ENCODE results near the gene TMEM31.
A peak's percentile ranks its signal among the peaks of the same experiment; 100 is the strongest.

The TMEM31 gene, protein sequence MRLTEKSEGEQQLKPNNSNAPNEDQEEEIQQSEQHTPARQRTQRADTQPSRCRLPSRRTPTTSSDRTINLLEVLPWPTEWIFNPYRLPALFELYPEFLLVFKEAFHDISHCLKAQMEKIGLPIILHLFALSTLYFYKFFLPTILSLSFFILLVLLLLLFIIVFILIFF

GRCh38 chrX:103710609-103711008, at the start of gene TMEM31:
TSS of gene TMEM31 (plus strand) at chrX:103710909. CDS start at chrX:103712259, 1,350 bp downstream.
- no peak for DNase-seq

DNA sequence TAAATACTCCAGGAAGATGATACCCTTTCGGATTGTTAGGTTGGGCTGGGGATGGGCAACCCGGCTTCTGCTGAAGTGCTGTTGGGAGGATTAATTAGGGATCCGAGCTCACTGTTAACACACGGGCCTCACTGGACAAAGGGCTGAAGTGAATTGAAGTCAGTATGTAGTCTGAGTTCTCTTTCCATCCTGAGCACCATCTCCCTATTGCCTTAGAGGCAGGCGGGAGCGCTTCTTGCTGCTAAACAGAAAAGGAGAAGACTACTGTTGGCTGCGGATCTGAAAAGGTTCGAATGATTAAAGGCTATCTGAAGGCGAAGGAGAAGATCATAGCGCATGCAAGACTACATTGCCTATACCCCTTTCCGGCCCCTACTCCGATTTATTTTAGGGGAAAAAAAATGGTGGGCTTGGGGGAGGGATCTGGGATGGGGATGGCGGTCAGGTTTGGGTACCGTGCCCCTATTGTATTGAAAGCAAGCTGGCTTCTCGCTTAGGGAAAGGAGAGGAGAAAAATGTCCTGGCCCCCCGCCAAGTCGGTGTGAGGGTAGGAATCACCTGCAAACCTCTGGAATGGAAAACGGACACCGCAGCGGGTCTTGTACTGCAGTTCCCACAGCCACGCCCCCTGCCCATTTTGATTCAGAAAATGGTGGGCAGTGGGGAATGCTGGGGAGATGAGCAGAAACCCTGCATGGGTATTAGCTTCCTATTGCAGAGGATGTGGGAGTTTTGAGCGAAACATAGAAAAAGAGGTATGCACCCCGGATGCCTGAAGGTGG, 46.5 kb upstream of the TMEM31 start:
- no peak for DNase-seq

DNA sequence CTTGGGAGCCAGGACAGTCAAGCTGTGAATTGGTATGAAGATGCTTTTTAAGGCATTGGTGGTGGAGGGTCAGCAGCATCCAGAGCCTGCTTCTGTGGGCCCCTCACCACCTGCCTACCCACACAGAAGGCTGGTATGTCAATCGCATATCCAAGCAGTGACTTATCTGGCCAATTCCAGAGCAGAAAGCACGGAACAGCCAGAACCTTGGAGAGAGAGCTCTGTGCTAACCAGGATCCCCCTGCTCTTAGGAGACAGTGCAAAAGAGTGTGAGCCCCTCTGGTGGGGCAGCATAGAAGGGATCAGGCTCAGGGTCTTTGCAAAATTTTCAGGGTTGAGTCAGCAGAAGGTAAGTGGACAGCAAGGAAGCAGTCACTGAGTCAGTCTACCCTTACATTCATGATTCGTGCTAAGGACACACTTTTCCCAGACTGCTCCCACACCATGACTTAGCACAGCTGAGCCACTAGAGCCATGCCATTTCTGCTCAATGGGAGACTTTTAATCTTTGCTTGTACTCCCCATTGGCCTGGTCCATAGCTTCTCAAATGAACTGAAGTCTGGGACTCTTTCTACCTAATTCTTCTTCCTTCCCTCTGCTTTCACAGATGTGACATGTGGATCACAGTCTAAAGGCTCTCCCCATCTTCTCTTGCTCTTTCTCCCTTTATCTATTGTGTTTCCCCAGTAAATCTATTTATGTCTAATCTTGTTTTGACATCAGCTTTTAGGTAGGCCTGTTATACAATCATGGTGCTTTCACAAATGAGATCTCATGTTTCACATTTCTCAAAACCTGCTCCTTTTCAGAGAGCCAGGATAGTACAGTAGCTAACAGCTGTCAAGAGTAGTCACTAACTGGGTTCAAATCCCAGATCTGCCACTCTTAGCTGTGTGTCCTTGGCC, 44.3 kb upstream of the TMEM31 start:
- no peak for DNase-seq

- DNase-seq, result no peak
These were observed 41.0 kb upstream of the TMEM31 start for GRCh38 chrX:103669745-103670144.

- DNase-seq, result no peak
These were observed 35.9 kb upstream of the TMEM31 start for GRCh38 chrX:103674531-103675454.

GRCh38 chrX:103678199-103678993, 32.3 kb upstream of the TMEM31 start:
- no peak for DNase-seq

DNA sequence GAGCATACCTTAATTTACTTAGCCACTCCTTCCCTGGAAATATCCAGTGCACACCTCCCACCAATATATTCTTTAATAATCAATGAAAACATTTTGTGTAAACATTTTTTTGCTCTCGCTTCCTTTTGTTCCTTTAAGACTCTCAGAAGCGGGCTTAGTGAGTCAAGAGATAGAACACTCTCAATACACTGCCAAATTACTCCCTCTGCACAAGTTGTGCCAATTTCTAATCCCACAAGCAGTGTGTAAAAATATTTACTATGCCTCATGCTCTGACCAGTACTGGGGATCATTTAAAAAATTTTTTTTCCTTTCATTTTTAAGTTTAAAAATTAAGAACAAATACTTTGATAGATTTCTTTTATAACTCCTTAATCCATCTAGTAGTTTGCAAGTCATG, 29.3 kb upstream of the TMEM31 start:
- DNase-seq, result no peak

- no peak for DNase-seq
These were observed 25.3 kb upstream of the TMEM31 start for GRCh38 chrX:103685396-103685795.

DNA sequence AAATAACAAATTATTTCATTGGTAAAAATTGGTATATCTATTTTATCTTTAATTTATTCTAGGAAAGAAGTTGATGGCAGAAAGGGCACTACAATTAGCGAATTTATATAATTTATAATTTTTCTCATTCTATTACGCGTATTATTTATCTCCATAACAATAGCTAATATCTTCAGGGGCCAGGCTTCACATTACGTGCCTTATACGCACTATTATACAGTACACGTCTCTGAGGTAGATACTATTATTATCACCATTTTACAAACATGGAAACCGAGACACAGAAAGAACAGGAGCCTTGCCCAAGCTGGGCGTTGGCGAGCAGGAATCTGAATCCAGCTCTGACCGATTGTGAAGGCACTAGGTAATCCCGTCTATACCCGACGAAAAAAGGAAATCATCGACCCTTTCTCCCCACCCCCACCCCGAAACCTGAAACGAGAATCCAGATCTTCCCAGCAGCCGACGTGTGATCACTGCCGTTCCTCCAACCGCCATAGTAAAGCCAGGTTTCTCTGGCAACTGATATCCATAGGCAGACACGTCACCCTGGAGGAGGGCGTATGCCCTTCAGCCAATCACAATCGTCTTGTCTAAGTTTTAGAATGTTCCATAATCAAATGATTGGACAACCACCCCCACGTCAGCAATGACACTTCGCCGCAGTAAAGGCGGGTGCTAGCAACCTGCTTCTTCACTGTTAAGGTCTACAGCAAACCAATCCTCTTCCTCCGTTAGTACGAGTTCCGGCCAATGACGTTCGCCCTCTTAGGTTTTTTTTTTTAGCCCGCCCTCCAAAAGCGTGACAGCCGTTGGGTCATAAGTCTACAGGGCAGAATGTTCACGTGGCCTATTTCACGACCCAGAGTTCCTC, 24.3 kb upstream of the TMEM31 start, which contains the start of gene MORF4L2:
Gene MORF4L2, minus strand, starts transcription at position 501 of the 874 bp plus-strand sequence. CDS start 9,672 bp downstream, outside the sequence.
- DNase-seq, result no peak

GRCh38 chrX:103687073-103687695, 23.5 kb upstream of the TMEM31 start:
- DNase-seq, result peak; percentile 7

- DNase-seq, result no peak
These were observed 23.0 kb upstream of the TMEM31 start for GRCh38 chrX:103687696-103688201.

DNA sequence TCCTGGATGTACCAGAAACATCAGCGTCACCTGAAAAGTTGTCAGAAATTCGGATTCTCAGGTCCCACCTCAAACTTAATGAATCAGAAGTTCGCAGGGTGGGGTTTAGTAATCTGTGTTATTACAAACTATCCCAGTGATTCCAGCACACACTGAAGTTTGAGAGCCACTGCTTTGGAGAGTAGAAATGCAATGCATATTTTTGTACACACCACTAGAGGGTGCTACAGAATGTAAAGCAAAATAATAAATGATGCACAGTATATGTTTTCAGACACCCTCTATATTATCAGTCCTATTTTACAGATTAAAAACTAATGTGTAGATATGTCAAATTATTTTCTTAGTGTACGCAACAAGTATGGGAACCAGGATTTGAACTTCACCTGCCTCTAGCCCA, 21.8 kb upstream of the TMEM31 start:
- DNase-seq, result no peak

DNA sequence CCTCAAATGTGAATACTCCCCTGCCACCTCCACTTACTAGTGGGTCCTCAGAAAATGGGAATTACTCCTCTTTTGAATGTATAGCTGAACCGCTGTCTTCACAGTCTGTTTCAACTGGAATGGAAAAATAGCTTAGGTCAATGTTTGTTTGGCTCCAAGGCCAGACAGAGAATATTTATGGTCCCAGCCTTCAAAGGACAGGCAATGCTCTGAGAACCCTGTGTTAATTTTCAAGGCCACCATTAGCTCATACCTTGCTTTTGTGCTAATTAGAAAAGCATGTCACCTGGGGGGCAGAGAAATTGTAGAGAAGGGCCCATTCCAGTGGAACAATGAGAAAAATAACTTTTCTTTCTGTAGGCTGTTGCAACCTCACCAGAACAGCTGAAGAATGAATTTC, 19.6 kb upstream of the TMEM31 start:
- no peak for DNase-seq

DNA sequence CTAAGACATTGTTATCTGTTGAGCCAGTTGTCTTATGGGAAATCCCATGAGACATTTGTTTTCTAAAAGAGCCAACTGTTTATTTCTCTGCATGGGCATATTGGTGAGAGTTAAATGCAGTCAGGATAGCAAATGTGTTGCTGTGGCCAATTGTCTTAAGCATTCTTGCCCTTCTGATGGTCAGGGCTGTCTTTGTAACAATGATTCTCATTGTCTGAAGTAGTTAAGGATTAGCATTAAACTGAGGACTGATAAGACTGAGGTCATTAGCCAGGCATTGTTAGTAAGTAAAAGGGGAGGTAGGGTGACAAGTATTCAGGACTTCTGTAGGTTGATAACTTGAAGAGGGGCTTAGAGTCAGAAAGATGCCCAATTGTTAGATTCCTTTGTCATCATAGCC, 13.0 kb upstream of the TMEM31 start:
- DNase-seq, result no peak

GRCh38 chrX:103699243-103699642, 11.5 kb upstream of the TMEM31 start:
- no peak for DNase-seq

DNA sequence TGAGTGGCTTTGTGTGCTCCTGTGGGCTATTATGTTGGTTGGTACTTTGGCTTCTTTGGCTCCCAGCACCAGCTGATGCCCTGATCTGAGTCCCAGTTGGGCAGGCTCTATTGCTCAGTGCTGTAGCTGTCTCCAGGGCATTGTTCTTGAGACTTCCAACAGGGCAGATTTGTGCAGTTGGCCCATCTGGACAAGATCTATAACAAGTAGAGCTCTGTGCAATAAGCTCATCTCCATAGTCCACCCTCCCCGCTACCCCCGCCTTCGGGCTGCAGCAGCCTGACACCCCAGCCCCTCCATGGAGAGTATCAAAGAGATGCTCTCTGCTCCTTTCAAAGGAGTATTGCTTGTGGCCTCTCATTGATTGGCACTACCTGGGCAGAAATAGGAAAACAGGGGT, 5.8 kb upstream of the TMEM31 start:
- DNase-seq, result no peak

- DNase-seq, result no peak
These were observed 6.3 kb downstream of the TMEM31 start for GRCh38 chrX:103716962-103717361.

DNA sequence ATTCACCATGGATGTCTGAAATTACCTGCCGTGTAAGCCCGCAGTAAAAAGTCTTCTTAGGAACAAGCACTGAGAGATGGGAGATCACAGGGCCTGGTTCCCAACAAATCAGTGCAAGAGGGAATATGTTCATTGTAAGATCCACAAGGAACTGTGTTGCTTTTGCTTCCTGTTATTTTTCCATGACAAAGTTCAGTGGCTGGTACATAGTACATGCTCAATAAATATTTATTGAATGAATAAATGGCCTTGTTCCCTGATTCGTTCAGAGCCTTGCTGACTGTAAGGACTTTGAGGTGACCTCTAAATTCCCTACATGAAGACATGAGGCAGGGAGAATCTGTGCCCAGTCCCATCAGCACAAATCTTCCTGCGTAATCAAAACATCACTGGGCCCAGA, 7.4 kb downstream of the TMEM31 start:
- DNase-seq, result no peak

DNA sequence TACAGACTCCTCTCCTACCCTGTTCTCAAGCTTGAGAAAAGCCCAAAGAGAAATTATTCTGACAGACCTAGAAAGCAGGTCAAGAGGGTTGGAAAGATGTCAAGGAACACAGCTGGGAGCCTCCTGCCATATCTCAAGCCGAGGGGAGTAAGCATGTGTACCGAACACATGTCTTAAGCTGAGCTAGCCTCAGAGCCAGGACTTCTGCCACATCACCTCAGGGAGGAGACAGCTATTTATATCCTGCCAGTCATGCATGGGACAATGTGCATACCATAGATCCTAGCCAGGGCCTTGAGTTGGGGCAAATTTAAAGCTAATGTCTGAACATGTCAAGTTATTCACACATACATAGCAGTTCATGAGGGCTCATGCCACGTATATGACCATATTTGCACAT, 11.8 kb downstream of the TMEM31 start:
- DNase-seq, result no peak

GRCh38 chrX:103726477-103726876, 15.8 kb downstream of the TMEM31 start:
- DNase-seq, result no peak

Data from cortex of kidney (tissue), 1 donor.